HEK293 (cell line): Measurements from ENCODE around the gene CXXC1.
"Not testable (repeated sequence)": the region's sequence is repeated elsewhere in the genome, so short reads cannot be mapped to it uniquely, and the experiment has no call there.

ENCODE experiments used
- CTCF ChIA-PET: fragments of 350-600 bp; formaldehyde crosslinking; extraction: SDS; loops from one replicate; lab custom pipeline; 2021; ENCODE audit warnings: antibody characterized with exemption; lab: Yijun Ruan, JAX
- POLR2A ChIA-PET: fragments of 300-600 bp; formaldehyde crosslinking; extraction: SDS; loops from one replicate; lab custom pipeline; 2020; ENCODE audit warnings: antibody characterized with exemption, inconsistent platforms; lab: Yijun Ruan, JAX
- H3K27ac ChIP-seq: fragments of 200-500 bp; sonication (Bioruptor generic); 2 replicates; pipeline ENCODE4 v1.5.1; 2014; ENCODE audit warnings: low read depth, low read length, control low read depth, inconsistent platforms; ENCODE audit errors: extremely low read depth
- H3K36me3 ChIP-seq, 2 experiments: fragments of 200-500 bp in 1 of 2; sonication (Bioruptor generic) in 1 of 2; 1 replicate in 1 of 2; 2 replicates in 1 of 2; pipeline ENCODE4 v1.5.1; 2014 to 2017; ENCODE audit warnings: inconsistent platforms in 2 of 2, low read length in 2 of 2; ENCODE audit not compliant: control insufficient read depth in 2 of 2, insufficient read depth in 1 of 2
- H3K4me1 ChIP-seq: fragments of 200-500 bp; sonication (Bioruptor generic); 2 replicates; pipeline ENCODE4 v1.5.1; 2014; ENCODE audit warnings: mild to moderate bottlenecking, low read length, inconsistent platforms; ENCODE audit not compliant: control insufficient read depth, insufficient read depth
- H3K4me3 ChIP-seq: 2 replicates; pipeline ENCODE4 v1.5.1; 2011; ENCODE audit warnings: low read depth, mild to moderate bottlenecking, control low read depth, low read length, moderate library complexity
- H3K9me3 ChIP-seq: fragments of 200-500 bp; sonication (Bioruptor generic); 2 replicates; pipeline ENCODE4 v1.5.1; 2014; ENCODE audit warnings: low read depth, low read length, inconsistent platforms; ENCODE audit not compliant: control insufficient read depth, insufficient read depth
- CTCF ChIP-seq: fragments of 450-650 bp; formaldehyde crosslinking; IDR thresholded peaks from 2 replicates; pipeline ENCODE4 v1.5.1; 2016; ENCODE audit warnings: missing biosample characterization, missing genetic modification characterization
- HOXD13 ChIP-seq: sonication (generic); formaldehyde crosslinking; IDR thresholded peaks from 2 replicates; pipeline ENCODE4 v1.8.0; 2022; ENCODE audit warnings: missing genetic modification reagents, borderline replicate concordance
- PATZ1 ChIP-seq: fragments of 450-650 bp; formaldehyde crosslinking; IDR thresholded peaks from 2 replicates; pipeline ENCODE4 v1.5.1; 2016; ENCODE audit warnings: missing biosample characterization, missing genetic modification characterization
- TSHZ1 ChIP-seq: fragments of 450-650 bp; formaldehyde crosslinking; IDR thresholded peaks from 2 replicates; pipeline ENCODE4 v1.5.1; 2016; ENCODE audit warnings: missing biosample characterization, missing genetic modification characterization, borderline replicate concordance
- YY2 ChIP-seq: fragments of 450-650 bp; formaldehyde crosslinking; IDR thresholded peaks from 2 replicates; pipeline ENCODE4 v1.5.1; 2016; ENCODE audit warnings: missing biosample characterization, missing genetic modification characterization
- ZNF114 ChIP-seq: fragments of 450-650 bp; formaldehyde crosslinking; IDR thresholded peaks from 2 replicates; pipeline ENCODE4 v1.5.0; 2017; ENCODE audit warnings: missing biosample characterization, missing genetic modification characterization
- ZNF23 ChIP-seq: fragments of 450-650 bp; formaldehyde crosslinking; IDR thresholded peaks from 2 replicates; pipeline ENCODE4 v1.5.1; 2016; ENCODE audit warnings: missing biosample characterization, missing genetic modification characterization, borderline replicate concordance
- ZNF48 ChIP-seq: fragments of 450-650 bp; formaldehyde crosslinking; IDR thresholded peaks from 2 replicates; pipeline ENCODE4 v1.5.1; 2016; ENCODE audit warnings: missing biosample characterization, missing genetic modification characterization
- ZNF513 ChIP-seq: fragments of 450-650 bp; IDR thresholded peaks from 2 replicates; pipeline ENCODE4 v1.5.1; 2018; ENCODE audit warnings: missing biosample characterization, missing genetic modification characterization
- ZNF530 ChIP-seq: fragments of 450-650 bp; formaldehyde crosslinking; IDR thresholded peaks from 2 replicates; pipeline ENCODE4 v1.5.1; 2016; ENCODE audit warnings: low read depth, missing biosample characterization, missing genetic modification characterization
- ZNF555 ChIP-seq: fragments of 450-650 bp; formaldehyde crosslinking; conservative IDR thresholded peaks from 2 replicates; pipeline ENCODE4 v1.5.1; 2017; ENCODE audit warnings: missing biosample characterization, mild to moderate bottlenecking, missing genetic modification characterization, inconsistent platforms
- ZNF76 ChIP-seq: fragments of 450-650 bp; formaldehyde crosslinking; IDR thresholded peaks from 2 replicates; pipeline ENCODE4; 2016; ENCODE audit warnings: low read depth, missing biosample characterization, missing genetic modification characterization, borderline replicate concordance
- ZNF837 ChIP-seq: fragments of 450-650 bp; formaldehyde crosslinking; IDR thresholded peaks from 2 replicates; pipeline ENCODE4 v1.5.1; 2016; ENCODE audit warnings: missing biosample characterization, missing genetic modification characterization
- ZSCAN5A ChIP-seq: fragments of 450-650 bp; formaldehyde crosslinking; IDR thresholded peaks from 2 replicates; pipeline ENCODE4 v1.5.1; 2016; ENCODE audit warnings: missing biosample characterization, missing genetic modification characterization

Gene CXXC1

GRCh38 chr18:50311650-50312049, 24.2 kb upstream of the CXXC1 start (continued):
- TF ChIP-seq ZSCAN5A (tag by site-specific recombination): no peak
- TF ChIP-seq PATZ1 (tag by site-specific recombination): no peak
- no peak for TF ChIP-seq ZNF48 (tag by site-specific recombination)
- TF ChIP-seq ZNF23 (tag by site-specific recombination): no peak
- TF ChIP-seq YY2 (tag by site-specific recombination): no peak
- TF ChIP-seq HOXD13 (CRISPR knock-in tag): no peak

- no peaks in the 10 kb centered on the region for H3K9me3 ChIP-seq
- ChIA-PET CTCF (interaction anchor here (0.6 to 1.2 kb wide), 3 partner anchors 23 to 242 kb away, joined by 3 to 4 read pairs (median 3); no protein-coding TSS in a partner anchor), POLR2A (no interaction called here)
- no peaks in the 10 kb centered on the region for H3K36me3 ChIP-seq
- H3K4me1 ChIP-seq: peaks cover 6% of the 10 kb centered on the region; the same call in 1 of the 2 replicates
- no peak overlapping the region for H3K27ac ChIP-seq
- TF ChIP-seq ZNF76 (tag by site-specific recombination) (no peak), ZNF530 (tag by site-specific recombination) (no peak), ZNF114 (tag by site-specific recombination) (no peak), CTCF (tag by site-specific recombination) (no peak), ZNF513 (no peak), ZNF837 (tag by site-specific recombination) (no peak), TSHZ1 (tag by site-specific recombination) (no peak), ZNF555 (no peak)
- no peak overlapping the region for H3K4me3 ChIP-seq
Observed at GRCh38 chr18:50310080-50310479, 22.6 kb upstream of the CXXC1 start.

- H3K27ac ChIP-seq, H3K36me3 ChIP-seq: not testable (repeated sequence)
- CTCF ChIA-PET: interaction anchor here (1.2 kb wide), 1 partner anchor 48 kb away, joined by 3 read pairs; no protein-coding TSS in a partner anchor
Observed at GRCh38 chr18:50308851-50309250, 21.4 kb upstream of the CXXC1 start.

More at GRCh38 chr18:50308851-50309250, 21.4 kb upstream of the CXXC1 start:
- H3K9me3 ChIP-seq, H3K4me3 ChIP-seq, H3K4me1 ChIP-seq, POLR2A ChIA-PET: not testable (repeated sequence)
